ENCODE results near the gene TERB2.
"Not testable (repeated sequence)": the region's sequence is repeated elsewhere in the genome, so short reads cannot be mapped to it uniquely, and the experiment has no call there.

DNA sequence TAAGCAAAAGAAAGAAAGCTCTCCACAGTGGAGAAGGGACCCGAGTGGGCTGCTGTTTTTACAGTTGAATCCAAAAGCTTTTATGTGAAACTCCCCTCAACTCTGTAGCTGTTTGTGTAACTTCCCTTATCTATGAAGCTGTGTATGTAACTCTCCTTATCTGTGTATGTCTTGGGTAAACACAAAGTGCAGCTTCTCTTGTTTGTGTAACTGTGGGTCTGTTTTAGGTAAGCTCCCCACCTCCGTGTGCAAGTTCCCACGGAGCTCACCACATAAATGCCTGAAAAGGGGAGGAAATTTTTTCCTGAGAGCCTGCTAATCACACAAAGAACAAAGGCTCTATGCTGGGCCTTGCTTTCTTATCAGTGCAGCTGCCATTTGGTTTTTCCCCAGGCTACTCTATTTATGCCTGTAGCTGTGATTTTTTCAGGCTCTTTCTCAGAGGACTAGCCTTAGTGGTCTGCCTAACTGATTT, 43.5 kb upstream of the TERB2 start:
- TF ChIP-seq POLR2A, EP300 (IDR thresholded peaks at IDR 0.05): not testable (repeated sequence)
- TF ChIP-seq, protein P1, sequence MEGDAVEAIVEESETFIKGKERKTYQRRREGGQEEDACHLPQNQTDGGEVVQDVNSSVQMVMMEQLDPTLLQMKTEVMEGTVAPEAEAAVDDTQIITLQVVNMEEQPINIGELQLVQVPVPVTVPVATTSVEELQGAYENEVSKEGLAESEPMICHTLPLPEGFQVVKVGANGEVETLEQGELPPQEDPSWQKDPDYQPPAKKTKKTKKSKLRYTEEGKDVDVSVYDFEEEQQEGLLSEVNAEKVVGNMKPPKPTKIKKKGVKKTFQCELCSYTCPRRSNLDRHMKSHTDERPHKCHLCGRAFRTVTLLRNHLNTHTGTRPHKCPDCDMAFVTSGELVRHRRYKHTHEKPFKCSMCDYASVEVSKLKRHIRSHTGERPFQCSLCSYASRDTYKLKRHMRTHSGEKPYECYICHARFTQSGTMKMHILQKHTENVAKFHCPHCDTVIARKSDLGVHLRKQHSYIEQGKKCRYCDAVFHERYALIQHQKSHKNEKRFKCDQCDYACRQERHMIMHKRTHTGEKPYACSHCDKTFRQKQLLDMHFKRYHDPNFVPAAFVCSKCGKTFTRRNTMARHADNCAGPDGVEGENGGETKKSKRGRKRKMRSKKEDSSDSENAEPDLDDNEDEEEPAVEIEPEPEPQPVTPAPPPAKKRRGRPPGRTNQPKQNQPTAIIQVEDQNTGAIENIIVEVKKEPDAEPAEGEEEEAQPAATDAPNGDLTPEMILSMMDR (IDR thresholded peaks at IDR 0.05) = not testable (repeated sequence)
